Heart right ventricle (tissue), 16 donors: Measurements from ENCODE around the gene AKAP13. TPM values are rescaled to one million over a fixed set of nuclear protein-coding genes. Genes with fewer than 3 reads are reported as not detected.
A peak's percentile ranks its signal among the peaks of the same experiment; 100 is the strongest.
"Not testable (repeated sequence)": the region's sequence is repeated elsewhere in the genome, so short reads cannot be mapped to it uniquely, and the experiment has no call there.

Experiments
- ATAC-seq, 8 donors: fragments of 200-7000 bp; cut with Tn5 transposase; one replicate each; pipeline ENCODE4 v1.9.1; 2020; ENCODE audit warnings: mild to moderate bottlenecking in 8 of 8, moderate library complexity in 8 of 8, moderate number of reproducible peaks in 1 of 8
- DNase-seq, 2 donors: peaks; one replicate each; pipeline ENCODE4 v3.0.0-alpha.2; 2020
- H3K27ac ChIP-seq, 10 donors: fragments of 200-600 bp; sonication (generic) in 2 of 10; one replicate each; pipeline versions ENCODE4 v1.5.0 to v1.8.0; 2020 to 2022; ENCODE audit warnings: mild to moderate bottlenecking in 3 of 10
- H3K27me3 ChIP-seq, 7 donors: fragments of 200-600 bp; one replicate each; pipeline ENCODE4 v1.8.0; 2021 to 2022; ENCODE audit warnings: mild to moderate bottlenecking in 2 of 7
- H3K36me3 ChIP-seq, 9 donors: fragments of 200-600 bp; sonication (generic) in 1 of 9; one replicate each; pipeline versions ENCODE4 v1.5.0 to v1.8.0; 2020 to 2022; ENCODE audit warnings: mild to moderate bottlenecking in 2 of 9
- H3K4me1 ChIP-seq, 9 donors: fragments of 200-600 bp; sonication (generic) in 1 of 9; one replicate each; pipeline versions ENCODE4 v1.5.0 to v1.8.0; 2020 to 2022; ENCODE audit warnings: mild to moderate bottlenecking in 4 of 9
- H3K4me3 ChIP-seq, 10 donors: fragments of 200-600 bp; sonication (generic) in 2 of 10; one replicate each; pipeline versions ENCODE4 v1.5.0 to v1.8.0; 2020 to 2022; ENCODE audit warnings: mild to moderate bottlenecking in 7 of 10, moderate library complexity in 2 of 10
- H3K9me3 ChIP-seq, 11 donors: fragments of 200-600 bp in 10 of 11; sonication (generic) in 2 of 11; one replicate each; pipeline versions ENCODE4 v1.5.0 to v1.8.0; 2013 to 2022; ENCODE audit warnings: mild to moderate bottlenecking in 2 of 11, control low read depth in 1 of 11, moderate library complexity in 1 of 11
- WGBS, 2 donors: extraction: QIAGEN DNeasy Blood & Tissue Kit; methylation state at CpG; one replicate each; pipeline ENCODE4 v1.1.7; 2013; ENCODE audit warnings: inconsistent platforms in 1 of 2; 5-methylcytosine and 5-hydroxymethylcytosine counted together
- intact Hi-C, 10 donors: fragments of 100-400 bp; cut with DNase I; formaldehyde crosslinking; loops; one replicate each; pipeline versions ENCODE4 v1.11.1 to v1.14.2; 2022
- polyA plus RNA-seq, 2 donors: library from polyadenylated mRNA; stranded (reverse); fragments of 200-250 nt; gene quantifications; one replicate each; pipeline ENCODE4 v1.2.3, GENCODE V29; 2013
- total RNA-seq, 10 donors: library from RNA; stranded (reverse); fragmentation: NEBNext Ultra II Directional in 3 of 10; extraction: Animal tissue kit (Norgen Biotek cat#: 25700) in 3 of 10; gene quantifications; one replicate each; pipeline versions ENCODE4 v1.2.1 to v1.2.4, GENCODE V29; 2021 to 2023
- TF ChIP-seq, protein P1 (sequence below), 9 donors: fragments of 200-600 bp; sonication (generic) in 2 of 9; IDR thresholded peaks; one replicate each; pipeline versions ENCODE4 v1.5.0 to v1.8.0; 2021 to 2022; ENCODE audit warnings: antibody characterized with exemption in 9 of 9, mild to moderate bottlenecking in 5 of 9, moderate library complexity in 1 of 9
- donor health status: Arrhythmogenic right ventricular cardiomyopathy.
- donor health status: ischemic (EF 13 %, LVEDD 7.1; RV severe dilation, severe dysfunction).
- donor health status: healthy with polysubstance abuse.
- donor health status: DM: no; HTN: yes; CAD: no.
- donor health status: DM: no; HTN: no; CAD: no.
- donor health status: ischemic (EF 25% LVEDD 6.9; RV normal size, moderate dysfunction).
- donor health status: ischemic (EF 25% LVEDD 5.7; RV mildly dilated, moderate dysfunction).
- donor health status: healthy.
- donor health status: DM: yes; HTN: yes; CAD: no.
- donor health status: Ischemic cardiomyopathy.
- donor health status: ischemic (EF 35%, LVEDD 5.7; RV mildly dilated, moderate dysfunction).
- donor health status: nonischemic (EF 11% LVEDD 7.7; RV severe dilation, severe dysfunction).
- donor health status: DM: yes; HTN: yes; CAD: no.
- donor health status: PGD.
- donor health status: ischemic (EF 29% LVEDD 5.4; RV normal size, mild dysfunction).
- donor health status: nonischemic (EF 23%, LVEDD 6.1; RV moderate dilation, normal function).

The AKAP13 gene
- total and polyA plus RNA-seq, 12 donors = 89.3 to 645 (median 480) TPM

DNA sequence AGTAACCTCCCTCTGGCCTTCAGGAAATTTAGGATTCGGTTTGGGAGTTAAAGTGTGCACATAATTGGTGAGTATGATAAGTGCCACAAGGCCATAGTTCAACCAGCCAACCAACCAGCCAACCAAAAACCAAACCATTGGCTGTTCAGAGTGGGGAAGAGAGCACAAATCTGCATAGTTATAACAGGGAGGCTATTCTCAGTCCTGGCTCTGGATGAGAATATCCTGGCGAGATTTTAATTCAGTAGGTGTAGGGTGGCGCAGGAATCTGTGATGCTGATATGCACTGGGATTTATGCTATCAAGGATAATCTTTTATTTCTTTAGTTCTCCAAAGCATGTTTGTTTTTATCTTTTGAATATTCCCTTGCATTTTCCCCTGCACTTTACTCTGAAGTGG lies 49.1 kb downstream of the AKAP13 start:
- Histone ChIP-seq H3K27ac (no peak overlapping the region), H3K36me3 (no peaks in the 10 kb centered on the region), H3K4me3 (no peak overlapping the region), H3K27me3 (no peaks in the 10 kb centered on the region), H3K4me1 (peaks cover 2 to 88% (median 41%) of the 10 kb centered on the region in 9 donors), H3K9me3 (no peaks in the 10 kb centered on the region)
- intact Hi-C loops = no loop called here
- WGBS, 2 donors = 87 to 89% methylated on average over 3 of the region's 3 CpGs
- DNase-seq (no peak), ATAC-seq (peak in 4 of 8 donors; percentile 18 to 70 (median 40))
- TF ChIP-seq, protein P1, sequence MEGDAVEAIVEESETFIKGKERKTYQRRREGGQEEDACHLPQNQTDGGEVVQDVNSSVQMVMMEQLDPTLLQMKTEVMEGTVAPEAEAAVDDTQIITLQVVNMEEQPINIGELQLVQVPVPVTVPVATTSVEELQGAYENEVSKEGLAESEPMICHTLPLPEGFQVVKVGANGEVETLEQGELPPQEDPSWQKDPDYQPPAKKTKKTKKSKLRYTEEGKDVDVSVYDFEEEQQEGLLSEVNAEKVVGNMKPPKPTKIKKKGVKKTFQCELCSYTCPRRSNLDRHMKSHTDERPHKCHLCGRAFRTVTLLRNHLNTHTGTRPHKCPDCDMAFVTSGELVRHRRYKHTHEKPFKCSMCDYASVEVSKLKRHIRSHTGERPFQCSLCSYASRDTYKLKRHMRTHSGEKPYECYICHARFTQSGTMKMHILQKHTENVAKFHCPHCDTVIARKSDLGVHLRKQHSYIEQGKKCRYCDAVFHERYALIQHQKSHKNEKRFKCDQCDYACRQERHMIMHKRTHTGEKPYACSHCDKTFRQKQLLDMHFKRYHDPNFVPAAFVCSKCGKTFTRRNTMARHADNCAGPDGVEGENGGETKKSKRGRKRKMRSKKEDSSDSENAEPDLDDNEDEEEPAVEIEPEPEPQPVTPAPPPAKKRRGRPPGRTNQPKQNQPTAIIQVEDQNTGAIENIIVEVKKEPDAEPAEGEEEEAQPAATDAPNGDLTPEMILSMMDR (IDR thresholded peaks at IDR 0.05) = no peak

DNA sequence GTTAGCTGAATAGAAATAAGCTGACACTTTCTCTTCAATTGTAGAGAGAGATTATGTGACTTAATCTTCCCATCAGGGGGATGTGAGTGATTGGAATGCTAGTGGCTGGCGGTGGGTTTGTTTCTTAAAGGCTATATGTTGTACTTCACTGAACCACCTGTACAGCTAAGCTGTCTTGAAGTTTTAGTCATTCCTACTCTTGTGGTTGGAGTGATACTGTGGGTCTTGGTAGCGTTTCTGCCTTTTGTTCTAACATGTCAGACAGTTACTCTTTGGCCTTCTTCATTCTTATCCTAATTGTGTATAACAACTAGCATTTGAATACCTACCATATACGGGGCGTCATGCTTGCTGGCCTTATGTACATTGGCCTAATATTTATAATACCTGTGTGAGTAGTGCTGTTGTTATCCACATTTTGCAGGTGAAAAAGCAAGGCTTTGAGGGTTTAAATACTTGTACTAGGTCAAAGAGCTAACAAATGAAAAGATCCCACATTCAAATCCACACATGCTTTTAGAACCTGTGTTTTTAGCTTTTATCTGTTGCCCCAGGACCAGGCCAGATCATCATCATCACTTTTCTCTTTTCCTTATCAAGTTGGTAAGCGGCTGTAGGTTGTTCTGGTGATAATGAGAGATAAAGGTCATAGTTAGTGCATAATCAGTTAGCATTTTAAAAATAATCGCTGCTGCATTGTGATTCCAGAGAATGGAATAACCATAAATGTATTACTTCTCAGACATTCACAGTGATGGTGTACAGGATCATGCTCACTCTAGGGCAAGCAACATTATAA lies 50.2 kb downstream of the AKAP13 start:
- H3K4me1 ChIP-seq = peaks cover 2 to 77% (median 39%) of the 10 kb centered on the region in 9 donors
- ATAC-seq = peak in 1 of 8 donors; percentile 24
- DNase-seq = no peak
- H3K9me3 ChIP-seq = no peaks in the 10 kb centered on the region
- WGBS, 2 donors = 56 to 72% methylated on average over 6 of the region's 6 CpGs
- TF ChIP-seq, protein P1 (IDR thresholded peaks at IDR 0.05) = no peak
- intact Hi-C loops = no loop called here
- H3K36me3 ChIP-seq = no peaks in the 10 kb centered on the region
- H3K4me3 ChIP-seq = no peak overlapping the region
- H3K27me3 ChIP-seq = no peaks in the 10 kb centered on the region
- peak overlapping the region in 1 of 10 donors; percentile 29 for H3K27ac ChIP-seq

DNA sequence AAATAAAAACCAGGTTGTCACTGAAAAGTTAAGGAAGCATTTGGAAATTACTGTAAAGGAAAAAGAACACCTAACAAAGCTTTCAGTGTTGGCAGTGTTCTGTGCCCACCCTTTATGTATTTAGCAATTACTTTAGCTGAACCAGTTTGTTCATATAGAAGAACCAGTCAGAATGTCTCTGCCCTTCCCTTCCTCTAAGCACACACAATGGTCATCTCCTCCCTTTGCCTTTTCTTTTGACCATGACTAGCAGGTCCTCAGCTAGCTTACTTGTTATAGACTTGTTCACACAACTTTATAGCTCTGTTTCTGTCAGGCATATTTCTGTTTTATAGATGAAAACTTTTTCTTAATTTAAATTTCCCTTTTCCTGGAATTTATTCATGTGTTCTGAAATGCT lies 59.6 kb downstream of the AKAP13 start:
- peak overlapping the region in 2 of 10 donors; percentile 0 to 53 for H3K27ac ChIP-seq
- DNase-seq (no peak), ATAC-seq (peak in 1 of 8 donors; percentile 25)
- no peaks in the 10 kb centered on the region for H3K9me3 ChIP-seq
- H3K27me3 ChIP-seq = no peaks in the 10 kb centered on the region
- no peaks in the 10 kb centered on the region for H3K36me3 ChIP-seq
- intact Hi-C loops = no loop called here
- H3K4me3 ChIP-seq = no peak overlapping the region
- TF ChIP-seq, protein P1 (IDR thresholded peaks at IDR 0.05) = no peak
- H3K4me1 ChIP-seq = peaks cover 10 to 53% (median 37%) of the 10 kb centered on the region in 9 donors

DNA sequence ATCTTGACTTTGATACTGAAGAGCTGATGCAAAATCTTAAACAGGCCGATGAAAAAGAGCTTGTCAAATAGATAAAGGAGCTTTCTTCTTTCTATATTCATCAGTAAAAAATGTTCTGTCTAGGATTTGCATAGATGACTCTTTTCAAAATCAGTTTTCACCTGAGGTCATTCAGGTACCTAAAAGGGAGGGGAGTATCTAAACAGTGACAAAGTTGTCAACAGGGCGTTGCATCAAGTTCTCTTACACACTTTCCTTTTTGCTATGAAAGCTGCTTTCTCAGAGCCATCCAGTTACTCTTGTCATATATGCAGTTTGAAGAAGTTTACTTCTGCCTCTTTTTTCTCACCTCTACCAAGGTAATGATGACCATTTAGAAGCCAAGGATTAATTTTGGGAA lies 60.0 kb downstream of the AKAP13 start:
- no peaks in the 10 kb centered on the region for H3K9me3 ChIP-seq
- H3K36me3 ChIP-seq = no peaks in the 10 kb centered on the region
- TF ChIP-seq, protein P1 (IDR thresholded peaks at IDR 0.05) = no peak
- peaks cover 10 to 58% (median 41%) of the 10 kb centered on the region in 9 donors for H3K4me1 ChIP-seq
- H3K27me3 ChIP-seq = no peaks in the 10 kb centered on the region
- DNase-seq (no peak), ATAC-seq (no peak)
- 52 to 73% methylated on average over 2 of the region's 2 CpGs for WGBS, 2 donors
- H3K27ac ChIP-seq = peak overlapping the region in 2 of 10 donors; percentile 0 to 53
- intact Hi-C loops = no loop called here
- H3K4me3 ChIP-seq = no peak overlapping the region

DNA sequence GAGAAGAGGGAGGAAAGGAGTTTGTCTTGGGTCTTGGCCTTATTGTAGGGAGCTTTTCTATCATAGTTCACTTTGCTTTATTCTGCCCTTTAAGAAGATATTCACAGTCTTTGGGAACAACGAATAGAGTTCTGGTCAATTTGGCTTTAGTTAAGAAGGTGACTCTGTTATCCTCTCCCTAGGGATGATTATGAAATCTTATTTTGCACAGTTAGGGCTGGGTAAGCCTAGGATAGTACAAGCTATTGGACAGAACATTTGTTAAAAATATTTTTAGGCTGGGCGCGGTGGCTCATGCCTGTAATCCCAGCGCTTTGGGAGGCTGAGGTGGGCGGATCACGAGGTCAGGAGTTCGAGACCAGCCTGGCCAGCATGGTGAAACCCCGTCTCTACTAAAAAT lies 61.5 kb downstream of the AKAP13 start:
- not testable (repeated sequence) for DNase-seq

More for the DNA sequence above, 61.5 kb downstream of the AKAP13 start:
- H3K4me3 ChIP-seq, H3K36me3 ChIP-seq, intact Hi-C loops, H3K9me3 ChIP-seq, H3K27me3 ChIP-seq: not testable (repeated sequence)
- H3K27ac ChIP-seq = peak overlapping the region in 9 of 10 donors; percentile 2 to 54 (median 30)
- peaks cover 10 to 58% (median 41%) of the 10 kb centered on the region in 9 donors for H3K4me1 ChIP-seq
- ATAC-seq = peak in 6 of 8 donors; percentile 34 to 89 (median 78)
- 55 to 73% methylated on average over 4 to 7 of the region's 8 CpGs for WGBS, 2 donors
